ENCODE results near the gene RIBC1. TPM values are rescaled to one million over a fixed set of nuclear protein-coding genes. Genes with fewer than 3 reads are reported as not detected.

The RIBC1 gene
- polyA plus RNA-seq (2011; rRNA removed) (0.52 and 0.73 TPM in 2 replicates), polyA plus RNA-seq (2017; fragmentation: RNase III; extraction: RNeasy Plus Mini Kit Qiagen cat#74134 plus additional on column Dnase treatment) (0.96 to 1.5 TPM (median 1.1 TPM) in 3 replicates), polyA minus RNA-seq (2011; rRNA and poly(A)+ RNA removed) (0.29 and 0.68 TPM in 2 replicates)
- polyA plus RNA-seq (2012; cell fraction: cytosol; rRNA removed) = 0.24 and 0.29 TPM in 2 replicates
- 0.36 and 0.40 TPM in 2 replicates for polyA plus RNA-seq (2012; cell fraction: nucleus; rRNA removed)

DNA sequence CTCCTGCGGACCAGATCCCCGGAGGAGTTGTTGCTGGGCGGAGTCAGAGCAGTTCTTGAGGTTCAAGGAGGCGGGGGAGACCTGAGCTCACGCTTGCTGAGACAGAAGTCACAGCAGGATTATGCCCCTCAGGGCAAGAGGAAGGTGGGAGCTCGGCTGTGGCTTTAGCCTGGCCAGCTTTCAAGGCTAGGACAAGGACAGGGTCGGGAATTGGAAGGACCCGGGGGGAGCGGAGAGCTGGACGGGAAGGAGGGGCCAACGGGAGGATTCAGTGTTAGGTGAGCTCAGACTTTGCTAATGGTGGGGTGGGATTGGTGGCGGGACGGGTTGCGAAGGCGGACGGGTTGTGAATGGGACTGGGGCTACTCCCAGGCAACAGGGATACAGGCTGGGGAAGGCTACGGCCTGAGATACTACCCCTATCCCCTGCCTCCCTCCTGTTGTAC lies at the start of gene RIBC1:
Gene RIBC1 (plus strand): TSS at position 13 of the 446 bp plus-strand sequence. CDS start 3,404 bp downstream, outside the sequence.
- CTCF ChIA-PET = interaction anchor here (0.5 to 3.8 kb wide), 9 partner anchors 10 to 155 kb away, joined by 3 to 18 read pairs (median 4); no protein-coding TSS in a partner anchor
- FAIRE-seq (no peak), DNase-seq (ENCODE audit: low read depth in 1 of 2, low spot score in 1 of 2) (no peak), ATAC-seq (peak in 1 of 2 experiments; percentile 46; a peak in 4 of 6 replicates)
- Histone ChIP-seq H3K4me2 (peak within 1 kb of the TSS; percentile 88), H3K4me3 (peak within 1 kb of the TSS; percentile 65), H3K9me3 (no peaks in the 10 kb centered on the region), H3K27ac (peak within 1 kb of the TSS; percentile 87 to 94), H3K4me1 (peaks cover 13% of the 10 kb centered on the region; the same call in 1 of the 3 replicates)
- 35% methylated on average over 13 of the region's 17 CpGs for WGBS (ENCODE audit: missing lambda C conversion rate)
- TF ChIP-seq GATA3 (IDR thresholded peaks at IDR 0.05; ENCODE audit: borderline replicate concordance) = no peak
- TF ChIP-seq HES2 (IDR thresholded peaks at IDR 0.05) = no peak
- no peak for TF ChIP-seq ZFP36 (IDR thresholded peaks at IDR 0.05; ENCODE audit: borderline replicate concordance, partially characterized antibody)
- TF ChIP-seq, protein P1, sequence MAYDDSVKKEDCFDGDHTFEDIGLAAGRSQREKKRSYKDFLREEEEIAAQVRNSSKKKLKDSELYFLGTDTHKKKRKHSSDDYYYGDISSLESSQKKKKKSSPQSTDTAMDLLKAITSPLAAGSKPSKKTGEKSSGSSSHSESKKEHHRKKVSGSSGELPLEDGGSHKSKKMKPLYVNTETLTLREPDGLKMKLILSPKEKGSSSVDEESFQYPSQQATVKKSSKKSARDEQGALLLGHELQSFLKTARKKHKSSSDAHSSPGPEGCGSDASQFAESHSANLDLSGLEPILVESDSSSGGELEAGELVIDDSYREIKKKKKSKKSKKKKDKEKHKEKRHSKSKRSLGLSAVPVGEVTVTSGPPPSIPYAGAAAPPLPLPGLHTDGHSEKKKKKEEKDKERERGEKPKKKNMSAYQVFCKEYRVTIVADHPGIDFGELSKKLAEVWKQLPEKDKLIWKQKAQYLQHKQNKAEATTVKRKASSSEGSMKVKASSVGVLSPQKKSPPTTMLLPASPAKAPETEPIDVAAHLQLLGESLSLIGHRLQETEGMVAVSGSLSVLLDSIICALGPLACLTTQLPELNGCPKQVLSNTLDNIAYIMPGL (CRISPR knock-in tag; IDR thresholded peaks at IDR 0.05; ENCODE audit: borderline replicate concordance) = no peak
- TF ChIP-seq RFX5 (IDR thresholded peaks at IDR 0.05) = peak; percentile 76; the same call in 1 of the 2 replicates
- POLR2A ChIA-PET = interaction anchor here (0.5 to 1.6 kb wide), 9 partner anchors 13 to 621 kb away, joined by 3 to 11 read pairs (median 3); partner anchors contain the start of gene PHF8

DNA sequence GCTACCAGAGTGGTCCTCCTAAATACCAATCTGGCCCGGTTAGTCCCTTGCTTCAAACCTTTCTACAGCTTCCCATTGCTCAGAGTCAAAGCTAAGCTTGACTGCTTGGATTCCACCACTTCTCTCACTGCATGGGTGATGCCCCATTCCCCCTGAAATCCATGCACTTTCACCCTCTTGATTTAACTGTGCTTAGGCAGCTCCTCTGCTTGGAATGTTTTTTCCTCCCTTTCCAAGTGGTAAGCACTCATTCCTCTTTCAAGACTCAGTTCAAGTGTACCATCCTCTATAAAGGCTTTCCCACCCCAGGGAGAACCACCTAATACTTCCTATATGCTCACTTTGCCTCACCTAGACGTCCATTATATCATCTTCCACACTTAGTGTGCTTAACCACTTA lies 49.4 kb upstream of the RIBC1 start:
- CTCF ChIA-PET = no interaction called here

GRCh38 chrX:53374222-53374820 lies 48.4 kb upstream of the RIBC1 start:
- POLR2A ChIA-PET = no interaction called here
- peak; percentile 21 to 36; a peak in 4 of 6 replicates for ATAC-seq
- CTCF ChIA-PET = interaction anchor here (0.6 to 1.0 kb wide), 2 partner anchors 10 to 128 kb away, joined by 3 to 4 read pairs; no protein-coding TSS in a partner anchor
- H3K4me2 ChIP-seq = no peak overlapping the region
- TF ChIP-seq JUNB (IDR thresholded peaks at IDR 0.05) (no peak), ZSCAN20 (CRISPR knock-in tag; IDR thresholded peaks at IDR 0.05) (no peak), ZNF302 (CRISPR knock-in tag; IDR thresholded peaks at IDR 0.05) (no peak), BHLHE40 (IDR thresholded peaks at IDR 0.05; ENCODE audit: low read depth, low read length) (no peak), HES2 (IDR thresholded peaks at IDR 0.05) (no peak), PHF8 (IDR thresholded peaks at IDR 0.05; ENCODE audit: borderline replicate concordance, low read depth) (no peak), CHD2 (IDR thresholded peaks at IDR 0.05; ENCODE audit: low read length, partially characterized antibody) (no peak), CTCF (IDR thresholded peaks at IDR 0.05) (no peak)
- no peak overlapping the region for H3K4me3 ChIP-seq
- FAIRE-seq = peak; percentile 51
- H3K27ac ChIP-seq = no peak overlapping the region
- WGBS (ENCODE audit: missing lambda C conversion rate) = 90% methylated on average over 7 of the region's 7 CpGs
- H3K9me3 ChIP-seq = no peaks in the 10 kb centered on the region
- no peaks in the 10 kb centered on the region for H3K4me1 ChIP-seq
- no peak for DNase-seq (ENCODE audit: low read depth in 1 of 2, low spot score in 1 of 2)

More for the DNA sequence above, 49.4 kb upstream of the RIBC1 start:
- FAIRE-seq (no peak), ATAC-seq (no peak; a peak in 2 of 6 replicates), DNase-seq (ENCODE audit: low read depth in 1 of 2, low spot score in 1 of 2) (no peak)
- Histone ChIP-seq H3K4me1 (no peaks in the 10 kb centered on the region), H3K9me3 (no peaks in the 10 kb centered on the region), H3K4me2 (no peak overlapping the region), H3K4me3 (no peak overlapping the region), H3K27ac (no peak overlapping the region)
- POLR2A ChIA-PET = no interaction called here
- WGBS (ENCODE audit: missing lambda C conversion rate) = 28% methylated on average over 2 of the region's 2 CpGs
- no peak for TF ChIP-seq CEBPB (IDR thresholded peaks at IDR 0.05)
- no peak for TF ChIP-seq MAZ (IDR thresholded peaks at IDR 0.05; ENCODE audit: borderline replicate concordance, low read depth, low read length)
- no peak for TF ChIP-seq RARB (CRISPR knock-in tag; IDR thresholded peaks at IDR 0.05)
- no peak for TF ChIP-seq RNF2 (IDR thresholded peaks at IDR 0.05; ENCODE audit: borderline replicate concordance, low read depth)
- TF ChIP-seq MAX (IDR thresholded peaks at IDR 0.05) = no peak
- TF ChIP-seq, protein P2, sequence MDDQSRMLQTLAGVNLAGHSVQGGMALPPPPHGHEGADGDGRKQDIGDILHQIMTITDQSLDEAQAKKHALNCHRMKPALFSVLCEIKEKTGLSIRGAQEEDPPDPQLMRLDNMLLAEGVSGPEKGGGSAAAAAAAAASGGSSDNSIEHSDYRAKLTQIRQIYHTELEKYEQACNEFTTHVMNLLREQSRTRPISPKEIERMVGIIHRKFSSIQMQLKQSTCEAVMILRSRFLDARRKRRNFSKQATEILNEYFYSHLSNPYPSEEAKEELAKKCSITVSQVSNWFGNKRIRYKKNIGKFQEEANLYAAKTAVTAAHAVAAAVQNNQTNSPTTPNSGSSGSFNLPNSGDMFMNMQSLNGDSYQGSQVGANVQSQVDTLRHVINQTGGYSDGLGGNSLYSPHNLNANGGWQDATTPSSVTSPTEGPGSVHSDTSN (IDR thresholded peaks at IDR 0.05) = no peak
- no peak for TF ChIP-seq ZC3H11A (IDR thresholded peaks at IDR 0.05)
- TF ChIP-seq FOSB (CRISPR knock-in tag; IDR thresholded peaks at IDR 0.05) = no peak
- no peak for TF ChIP-seq ZNF302 (CRISPR knock-in tag; IDR thresholded peaks at IDR 0.05)
- TF ChIP-seq EP300 (IDR thresholded peaks at IDR 0.05) = no peak
- no peak for TF ChIP-seq SMC3 (IDR thresholded peaks at IDR 0.05)
- TF ChIP-seq MYC (IDR thresholded peaks at IDR 0.05; ENCODE audit: borderline replicate concordance, low read length) = no peak
- no peak for TF ChIP-seq RCOR1 (IDR thresholded peaks at IDR 0.05; ENCODE audit: low read depth, low read length)
- no peak for TF ChIP-seq CBX2 (IDR thresholded peaks at IDR 0.05; ENCODE audit: borderline replicate concordance, low read depth)

All from A549 (cell line).